Measurements from ENCODE around the gene CHP1.

DNA sequence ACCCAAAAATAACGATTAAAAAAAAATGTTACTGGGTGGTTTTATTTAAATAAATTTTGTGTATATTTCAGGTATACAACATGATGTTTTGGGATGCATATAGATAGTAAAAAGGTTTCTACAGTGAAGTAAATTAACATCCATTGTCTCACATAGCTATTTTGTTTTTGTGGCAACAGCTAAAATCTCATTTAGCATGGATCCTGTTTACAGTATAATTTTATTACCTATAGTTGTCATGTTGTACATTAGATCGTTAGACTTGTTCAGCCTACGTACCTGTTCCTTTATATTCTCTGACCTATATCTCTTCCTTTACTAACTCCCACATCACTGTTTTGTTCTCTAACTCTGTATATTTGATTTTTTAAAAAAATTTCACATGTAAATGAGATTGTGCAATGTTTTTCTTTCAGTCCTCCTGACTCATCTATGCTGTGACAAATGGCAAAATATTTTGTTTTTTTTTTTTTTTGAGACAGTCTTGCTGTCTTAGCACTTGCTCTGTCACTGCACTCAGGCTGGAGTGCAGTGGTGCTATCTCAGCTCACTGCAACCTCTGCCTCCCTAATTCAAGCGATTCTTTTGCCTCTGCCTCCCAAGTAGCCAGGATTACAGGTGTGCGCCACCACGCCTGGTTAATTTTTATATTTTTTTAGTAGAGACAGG lies 55.7 kb downstream of the CHP1 start:
- TF ChIP-seq, protein P1, sequence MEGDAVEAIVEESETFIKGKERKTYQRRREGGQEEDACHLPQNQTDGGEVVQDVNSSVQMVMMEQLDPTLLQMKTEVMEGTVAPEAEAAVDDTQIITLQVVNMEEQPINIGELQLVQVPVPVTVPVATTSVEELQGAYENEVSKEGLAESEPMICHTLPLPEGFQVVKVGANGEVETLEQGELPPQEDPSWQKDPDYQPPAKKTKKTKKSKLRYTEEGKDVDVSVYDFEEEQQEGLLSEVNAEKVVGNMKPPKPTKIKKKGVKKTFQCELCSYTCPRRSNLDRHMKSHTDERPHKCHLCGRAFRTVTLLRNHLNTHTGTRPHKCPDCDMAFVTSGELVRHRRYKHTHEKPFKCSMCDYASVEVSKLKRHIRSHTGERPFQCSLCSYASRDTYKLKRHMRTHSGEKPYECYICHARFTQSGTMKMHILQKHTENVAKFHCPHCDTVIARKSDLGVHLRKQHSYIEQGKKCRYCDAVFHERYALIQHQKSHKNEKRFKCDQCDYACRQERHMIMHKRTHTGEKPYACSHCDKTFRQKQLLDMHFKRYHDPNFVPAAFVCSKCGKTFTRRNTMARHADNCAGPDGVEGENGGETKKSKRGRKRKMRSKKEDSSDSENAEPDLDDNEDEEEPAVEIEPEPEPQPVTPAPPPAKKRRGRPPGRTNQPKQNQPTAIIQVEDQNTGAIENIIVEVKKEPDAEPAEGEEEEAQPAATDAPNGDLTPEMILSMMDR (IDR thresholded peaks at IDR 0.05): no peak
- TF ChIP-seq ZFX (IDR thresholded peaks at IDR 0.05; ENCODE audit: borderline replicate concordance): no peak

All from 22Rv1 (cell line).